Measurements from ENCODE around the gene KIR3DL2.
"Not testable (repeated sequence)": the region's sequence is repeated elsewhere in the genome, so short reads cannot be mapped to it uniquely, and the experiment has no call there.

KIR3DL2 gene

GRCh38 chr19:54905421-54905802 lies 55.2 kb downstream of the KIR3DL2 start:
- Histone ChIP-seq H2BK12ac (ENCODE audit: low read length in 2 of 2) (no peak overlapping the region), H3K14ac (ENCODE audit: low read length in 2 of 2) (no peak overlapping the region), H3K36me3 (ENCODE audit: control insufficient read depth in 1 of 2, insufficient read depth in 2 of 2, low read depth in 1 of 2, low read length in 2 of 2) (no peaks in the 10 kb centered on the region), H2AFZ (ENCODE audit: low read depth, low read length) (no peak overlapping the region), H3K4me1 (ENCODE audit: control insufficient read depth, insufficient read depth, low read depth, low read length) (no peaks in the 10 kb centered on the region), H4K91ac (ENCODE audit: low read length) (no peak overlapping the region), H3K4ac (ENCODE audit: low read depth in 1 of 2, low read length in 2 of 2) (no peak overlapping the region), H3K18ac (ENCODE audit: low read depth in 1 of 2, low read length in 2 of 2) (no peak overlapping the region), H3K79me1 (replicated peaks; ENCODE audit: low read length, poor library complexity, severe bottlenecking) (no peaks in the 10 kb centered on the region), H2BK15ac (ENCODE audit: low read depth, poor library complexity, severe bottlenecking) (no peak overlapping the region), H2AK5ac (ENCODE audit: low read length, severe bottlenecking) (no peak overlapping the region), H2BK120ac (ENCODE audit: low read depth, low read length) (no peak overlapping the region), H3K4me3 (ENCODE audit: insufficient read depth in 1 of 2, low read depth in 1 of 2, low read length in 2 of 2) (no peak overlapping the region), H4K8ac (ENCODE audit: low read length) (no peak overlapping the region), H3K9ac (ENCODE audit: low read length) (no peak overlapping the region), H3K27me3 (ENCODE audit: control insufficient read depth in 1 of 2, insufficient read depth in 1 of 2, low read length in 2 of 2) (no peaks in the 10 kb centered on the region), H2BK5ac (ENCODE audit: low read depth, low read length, poor library complexity, severe bottlenecking) (no peak overlapping the region), H3K9me3 (ENCODE audit: control insufficient read depth, low read length) (no peaks in the 10 kb centered on the region), H3K27ac (ENCODE audit: low read length, poor library complexity, severe bottlenecking) (no peak overlapping the region), H3K4me2 (ENCODE audit: low read length, poor library complexity, severe bottlenecking) (no peak overlapping the region), H3K23ac (ENCODE audit: low read length in 2 of 2) (no peak overlapping the region)
- no peak for DNase-seq
- WGBS = 76% methylated on average over 3 of the region's 5 CpGs

GRCh38 chr19:54905803-54906511 lies 55.7 kb downstream of the KIR3DL2 start, which contains the start of gene NCR1:
Gene NCR1, plus strand, starts transcription at chr19:54906148. Its CDS starts 40 bp downstream, at chr19:54906188.
- DNase-seq = no peak
- no peak within 1 kb of the TSS for H2AK5ac ChIP-seq (ENCODE audit: low read length, severe bottlenecking)
- H3K27ac ChIP-seq (ENCODE audit: low read length, poor library complexity, severe bottlenecking) = no peak within 1 kb of the TSS
- no peak within 1 kb of the TSS for H4K8ac ChIP-seq (ENCODE audit: low read length)
- H2BK12ac ChIP-seq (ENCODE audit: low read length in 2 of 2) = no peak within 1 kb of the TSS
- no peak within 1 kb of the TSS for H4K91ac ChIP-seq (ENCODE audit: low read length)
- no peak within 1 kb of the TSS for H3K9ac ChIP-seq (ENCODE audit: low read length)
- H3K23ac ChIP-seq (ENCODE audit: low read length in 2 of 2) = no peak within 1 kb of the TSS
- H3K14ac ChIP-seq (ENCODE audit: low read length in 2 of 2) = no peak within 1 kb of the TSS
- no peak within 1 kb of the TSS for H3K4me2 ChIP-seq (ENCODE audit: low read length, poor library complexity, severe bottlenecking)
- no peak within 1 kb of the TSS for H2AFZ ChIP-seq (ENCODE audit: low read depth, low read length)
- H3K4me1 ChIP-seq (ENCODE audit: control insufficient read depth, insufficient read depth, low read depth, low read length) = no peaks in the 10 kb centered on the region
- no peak within 1 kb of the TSS for H2BK5ac ChIP-seq (ENCODE audit: low read depth, low read length, poor library complexity, severe bottlenecking)
- no peak within 1 kb of the TSS for H2BK15ac ChIP-seq (ENCODE audit: low read depth, poor library complexity, severe bottlenecking)
- no peak within 1 kb of the TSS for H3K18ac ChIP-seq (ENCODE audit: low read depth in 1 of 2, low read length in 2 of 2)
- no peaks in the 10 kb centered on the region for H3K36me3 ChIP-seq (ENCODE audit: control insufficient read depth in 1 of 2, insufficient read depth in 2 of 2, low read depth in 1 of 2, low read length in 2 of 2)
- H3K4me3 ChIP-seq (ENCODE audit: insufficient read depth in 1 of 2, low read depth in 1 of 2, low read length in 2 of 2) = no peak within 1 kb of the TSS
- no peaks in the 10 kb centered on the region for H3K9me3 ChIP-seq (ENCODE audit: control insufficient read depth, low read length)
- no peak within 1 kb of the TSS for H2BK120ac ChIP-seq (ENCODE audit: low read depth, low read length)
- no peaks in the 10 kb centered on the region for H3K79me1 ChIP-seq (replicated peaks; ENCODE audit: low read length, poor library complexity, severe bottlenecking)
- WGBS = 49% methylated on average over 21 of the region's 22 CpGs
- no peaks in the 10 kb centered on the region for H3K27me3 ChIP-seq (ENCODE audit: control insufficient read depth in 1 of 2, insufficient read depth in 1 of 2, low read length in 2 of 2)
- H3K4ac ChIP-seq (ENCODE audit: low read depth in 1 of 2, low read length in 2 of 2) = no peak within 1 kb of the TSS

- WGBS = 82% methylated on average over 6 of the region's 7 CpGs
- Histone ChIP-seq H3K18ac (ENCODE audit: low read depth in 1 of 2, low read length in 2 of 2) (no peak overlapping the region), H3K36me3 (ENCODE audit: control insufficient read depth in 1 of 2, insufficient read depth in 2 of 2, low read depth in 1 of 2, low read length in 2 of 2) (no peaks in the 10 kb centered on the region), H3K4me3 (ENCODE audit: insufficient read depth in 1 of 2, low read depth in 1 of 2, low read length in 2 of 2) (no peak overlapping the region), H3K4me2 (ENCODE audit: low read length, poor library complexity, severe bottlenecking) (no peak overlapping the region), H3K23ac (ENCODE audit: low read length in 2 of 2) (no peak overlapping the region), H2AK5ac (ENCODE audit: low read length, severe bottlenecking) (no peak overlapping the region), H2BK12ac (ENCODE audit: low read length in 2 of 2) (no peak overlapping the region), H3K27ac (ENCODE audit: low read length, poor library complexity, severe bottlenecking) (no peak overlapping the region), H2BK120ac (ENCODE audit: low read depth, low read length) (no peak overlapping the region), H4K8ac (ENCODE audit: low read length) (no peak overlapping the region), H3K4ac (ENCODE audit: low read depth in 1 of 2, low read length in 2 of 2) (no peak overlapping the region), H2BK15ac (ENCODE audit: low read depth, poor library complexity, severe bottlenecking) (no peak overlapping the region), H3K79me1 (replicated peaks; ENCODE audit: low read length, poor library complexity, severe bottlenecking) (no peaks in the 10 kb centered on the region), H4K91ac (ENCODE audit: low read length) (no peak overlapping the region), H2AFZ (ENCODE audit: low read depth, low read length) (no peak overlapping the region), H3K9ac (ENCODE audit: low read length) (no peak overlapping the region), H3K4me1 (ENCODE audit: control insufficient read depth, insufficient read depth, low read depth, low read length) (no peaks in the 10 kb centered on the region), H3K9me3 (ENCODE audit: control insufficient read depth, low read length) (no peaks in the 10 kb centered on the region), H3K14ac (ENCODE audit: low read length in 2 of 2) (no peak overlapping the region), H3K27me3 (ENCODE audit: control insufficient read depth in 1 of 2, insufficient read depth in 1 of 2, low read length in 2 of 2) (no peaks in the 10 kb centered on the region), H2BK5ac (ENCODE audit: low read depth, low read length, poor library complexity, severe bottlenecking) (no peak overlapping the region)
- DNase-seq = no peak
Observed at GRCh38 chr19:54906819-54907218, 56.6 kb downstream of the KIR3DL2 start.

GRCh38 chr19:54907899-54908298 lies 57.7 kb downstream of the KIR3DL2 start:
- H3K18ac ChIP-seq (ENCODE audit: low read depth in 1 of 2, low read length in 2 of 2) = not testable (repeated sequence)
- WGBS = no CpG with 5 or more reads among the region's 5 CpGs

More at GRCh38 chr19:54907899-54908298, 57.7 kb downstream of the KIR3DL2 start:
- H2BK15ac ChIP-seq (ENCODE audit: low read depth, poor library complexity, severe bottlenecking); H3K9ac ChIP-seq (ENCODE audit: low read length); H3K14ac ChIP-seq (ENCODE audit: low read length in 2 of 2); H3K4me1 ChIP-seq (ENCODE audit: control insufficient read depth, insufficient read depth, low read depth, low read length); DNase-seq; H3K23ac ChIP-seq (ENCODE audit: low read length in 2 of 2); H3K36me3 ChIP-seq (ENCODE audit: control insufficient read depth in 1 of 2, insufficient read depth in 2 of 2, low read depth in 1 of 2, low read length in 2 of 2); H3K4ac ChIP-seq (ENCODE audit: low read depth in 1 of 2, low read length in 2 of 2); H3K27me3 ChIP-seq (ENCODE audit: control insufficient read depth in 1 of 2, insufficient read depth in 1 of 2, low read length in 2 of 2); H4K8ac ChIP-seq (ENCODE audit: low read length); H3K4me3 ChIP-seq (ENCODE audit: insufficient read depth in 1 of 2, low read depth in 1 of 2, low read length in 2 of 2); H2AK5ac ChIP-seq (ENCODE audit: low read length, severe bottlenecking); H2BK120ac ChIP-seq (ENCODE audit: low read depth, low read length); H2BK5ac ChIP-seq (ENCODE audit: low read depth, low read length, poor library complexity, severe bottlenecking); H3K9me3 ChIP-seq (ENCODE audit: control insufficient read depth, low read length); H3K4me2 ChIP-seq (ENCODE audit: low read length, poor library complexity, severe bottlenecking); H2AFZ ChIP-seq (ENCODE audit: low read depth, low read length); H2BK12ac ChIP-seq (ENCODE audit: low read length in 2 of 2); H3K27ac ChIP-seq (ENCODE audit: low read length, poor library complexity, severe bottlenecking); H4K91ac ChIP-seq (ENCODE audit: low read length); H3K79me1 ChIP-seq (replicated peaks; ENCODE audit: low read length, poor library complexity, severe bottlenecking): not testable (repeated sequence)

Data from mesenchymal stem cell (in vitro differentiated cells and primary cell).